ENCODE measurements around the gene HGS.

DNA sequence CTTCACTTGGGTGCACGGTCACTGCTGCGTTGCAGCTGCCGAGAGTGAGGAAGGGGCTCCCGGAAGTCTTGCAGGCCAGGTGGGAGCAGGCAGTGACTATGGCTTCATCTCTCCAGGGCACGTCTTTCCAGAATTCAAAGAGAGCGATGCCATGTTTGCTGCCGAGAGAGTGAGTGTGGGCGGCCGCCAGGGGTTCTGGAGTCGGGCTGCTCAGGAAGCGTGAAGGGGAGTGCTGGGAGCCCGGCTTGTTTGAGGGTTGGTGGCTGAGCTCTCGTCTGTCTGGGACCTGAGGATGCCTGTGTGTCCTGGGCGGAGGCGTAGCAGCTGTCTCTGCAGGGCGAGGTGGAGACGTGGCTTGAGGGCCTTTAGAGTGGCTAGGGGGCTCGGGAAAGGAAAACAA is 6.3 kb downstream of the HGS start:
- TF ChIP-seq, protein P1, sequence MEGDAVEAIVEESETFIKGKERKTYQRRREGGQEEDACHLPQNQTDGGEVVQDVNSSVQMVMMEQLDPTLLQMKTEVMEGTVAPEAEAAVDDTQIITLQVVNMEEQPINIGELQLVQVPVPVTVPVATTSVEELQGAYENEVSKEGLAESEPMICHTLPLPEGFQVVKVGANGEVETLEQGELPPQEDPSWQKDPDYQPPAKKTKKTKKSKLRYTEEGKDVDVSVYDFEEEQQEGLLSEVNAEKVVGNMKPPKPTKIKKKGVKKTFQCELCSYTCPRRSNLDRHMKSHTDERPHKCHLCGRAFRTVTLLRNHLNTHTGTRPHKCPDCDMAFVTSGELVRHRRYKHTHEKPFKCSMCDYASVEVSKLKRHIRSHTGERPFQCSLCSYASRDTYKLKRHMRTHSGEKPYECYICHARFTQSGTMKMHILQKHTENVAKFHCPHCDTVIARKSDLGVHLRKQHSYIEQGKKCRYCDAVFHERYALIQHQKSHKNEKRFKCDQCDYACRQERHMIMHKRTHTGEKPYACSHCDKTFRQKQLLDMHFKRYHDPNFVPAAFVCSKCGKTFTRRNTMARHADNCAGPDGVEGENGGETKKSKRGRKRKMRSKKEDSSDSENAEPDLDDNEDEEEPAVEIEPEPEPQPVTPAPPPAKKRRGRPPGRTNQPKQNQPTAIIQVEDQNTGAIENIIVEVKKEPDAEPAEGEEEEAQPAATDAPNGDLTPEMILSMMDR (IDR thresholded peaks at IDR 0.05): no peak
- no peak for TF ChIP-seq POLR2A (IDR thresholded peaks at IDR 0.05)

All from body of pancreas (tissue), 4 donors.